Karpas-422 (cell line): ENCODE data around the gene SOX4. TPM values are rescaled to one million over a fixed set of nuclear protein-coding genes. Genes with fewer than 3 reads are reported as not detected.
"Not testable (repeated sequence)": the region's sequence is repeated elsewhere in the genome, so short reads cannot be mapped to it uniquely, and the experiment has no call there.

ENCODE experiments used
- DNase-seq: peaks from one replicate; pipeline ENCODE4 v3.0.0-alpha.2; 2015
- H2AFZ ChIP-seq: fragments of 200-600 bp; sonication (generic); 2 replicates; pipeline ENCODE4 v1.6.1; 2014; ENCODE audit warnings: antibody characterized with exemption, low read length, mixed read lengths
- H3K27ac ChIP-seq: fragments of 200-600 bp; sonication (generic); 2 replicates; pipeline ENCODE4 v1.5.1; 2014; ENCODE audit warnings: mild to moderate bottlenecking, low read length, moderate library complexity
- H3K27me3 ChIP-seq: fragments of 200-600 bp; sonication (generic); 2 replicates; pipeline ENCODE4 v1.6.1; 2014; ENCODE audit warnings: low read length, mixed read lengths
- H3K36me3 ChIP-seq: fragments of 200-600 bp; sonication (generic); 2 replicates; pipeline ENCODE4 v1.6.1; 2014; ENCODE audit warnings: low read length, mixed read lengths; ENCODE audit not compliant: insufficient read depth
- H3K4me1 ChIP-seq: fragments of 200-600 bp; sonication (generic); 2 replicates; pipeline ENCODE4 v1.6.1; 2014; ENCODE audit warnings: mild to moderate bottlenecking, low read length, mixed read lengths
- H3K4me2 ChIP-seq: fragments of 200-600 bp; sonication (generic); 2 replicates; pipeline ENCODE4 v1.6.1; 2014; ENCODE audit warnings: low read length, low read depth, mild to moderate bottlenecking; ENCODE audit not compliant: poor library complexity, severe bottlenecking
- H3K4me3 ChIP-seq: fragments of 200-600 bp; sonication (generic); 2 replicates; pipeline ENCODE4 v1.5.1; 2014; ENCODE audit warnings: mild to moderate bottlenecking, antibody characterized with exemption, low read length, mixed read lengths
- H3K79me2 ChIP-seq: fragments of 200-600 bp; sonication (generic); 2 replicates; pipeline ENCODE4 v1.6.1; 2014; ENCODE audit warnings: mild to moderate bottlenecking, low read length, mixed read lengths
- H3K9ac ChIP-seq: fragments of 200-600 bp; sonication (generic); 2 replicates; pipeline ENCODE4 v1.6.0; 2014; ENCODE audit warnings: low read length
- H3K9me2 ChIP-seq: fragments of 200-600 bp; sonication (generic), shearing (Covaris generic); replicated peaks from 2 replicates; pipeline ENCODE4 v1.6.0; 2014; ENCODE audit warnings: mild to moderate bottlenecking, low read length, moderate library complexity; ENCODE audit not compliant: insufficient read depth
- H3K9me3 ChIP-seq: fragments of 300-700, 200-600 bp; sonication (generic); 2 replicates; pipeline ENCODE4 v1.6.1; 2014; ENCODE audit warnings: low read length, mixed read lengths
- H4K20me1 ChIP-seq: fragments of 200-600 bp; sonication (generic); 2 replicates; pipeline ENCODE4 v1.6.1; 2014; ENCODE audit warnings: mild to moderate bottlenecking, antibody characterized with exemption, low read length, low read depth; ENCODE audit not compliant: insufficient read depth
- total RNA-seq: library from RNA; depleted of rRNA; stranded (reverse); fragments of >200 nt; shearing (Covaris generic); gene quantifications from 2 replicates; pipeline ENCODE4 v1.2.3, GENCODE V29; 2014; ENCODE audit warnings: low replicate concordance; rRNA removed

Gene SOX4
- total RNA-seq = 5.0 and 5.3 TPM in 2 replicates

- Histone ChIP-seq H3K9me3 (no peaks in the 10 kb centered on the region), H3K9me2 (no peaks in the 10 kb centered on the region), H3K4me2 (peak within 1 kb of the TSS; percentile 80), H3K9ac (peak within 1 kb of the TSS; percentile 83), H3K36me3 (no peaks in the 10 kb centered on the region), H3K4me1 (peaks cover 38% of the 10 kb centered on the region), H3K27me3 (no peaks in the 10 kb centered on the region), H2AFZ (peak within 1 kb of the TSS; percentile 99), H3K79me2 (0 out of 2 replicates have a peak, but pooled peaks cover 3% of the 10 kb centered on the region), H4K20me1 (peaks cover 7% of the 10 kb centered on the region; the same call in 1 of the 2 replicates), H3K4me3 (peak within 1 kb of the TSS; percentile 85), H3K27ac (peak within 1 kb of the TSS; percentile 55)
- peak; percentile 98 for DNase-seq
These were observed at the start of gene SOX4 for GRCh38 chr6:21593412-21593926. Gene SOX4 (plus strand): TSS chr6:21593751. CDS start chr6:21594535, 784 bp downstream.

- not testable (repeated sequence) for H3K4me2 ChIP-seq, H2AFZ ChIP-seq, H3K9me3 ChIP-seq, H4K20me1 ChIP-seq, H3K4me3 ChIP-seq, H3K79me2 ChIP-seq, H3K9ac ChIP-seq, H3K27ac ChIP-seq, DNase-seq, H3K9me2 ChIP-seq, H3K36me3 ChIP-seq, H3K27me3 ChIP-seq, H3K4me1 ChIP-seq
These were observed 41.3 kb upstream of the SOX4 start for GRCh38 chr6:21552286-21552685.

- H3K27me3 ChIP-seq = no peaks in the 10 kb centered on the region
- no peaks in the 10 kb centered on the region for H3K36me3 ChIP-seq
- H3K27ac ChIP-seq = no peak overlapping the region
- no peaks in the 10 kb centered on the region for H3K9me2 ChIP-seq
- H3K79me2 ChIP-seq = no peaks in the 10 kb centered on the region
- no peak overlapping the region for H3K9ac ChIP-seq
- H4K20me1 ChIP-seq = no peaks in the 10 kb centered on the region
- no peak overlapping the region for H2AFZ ChIP-seq
- DNase-seq = no peak
- no peak overlapping the region for H3K4me3 ChIP-seq
- no peaks in the 10 kb centered on the region for H3K9me3 ChIP-seq
- no peak overlapping the region for H3K4me2 ChIP-seq
- H3K4me1 ChIP-seq = no peaks in the 10 kb centered on the region
These were observed 39.3 kb upstream of the SOX4 start for GRCh38 chr6:21554286-21554685.

GRCh38 chr6:21555197-21555596, 38.4 kb upstream of the SOX4 start:
- H4K20me1 ChIP-seq = no peaks in the 10 kb centered on the region
- no peak for DNase-seq
- no peak overlapping the region for H2AFZ ChIP-seq

GRCh38 chr6:21556511-21556910, 37.0 kb upstream of the SOX4 start:
- Histone ChIP-seq H3K79me2 (no peaks in the 10 kb centered on the region), H4K20me1 (no peaks in the 10 kb centered on the region), H3K27me3 (no peaks in the 10 kb centered on the region), H3K9me3 (no peaks in the 10 kb centered on the region), H3K36me3 (no peaks in the 10 kb centered on the region), H3K4me2 (no peak overlapping the region), H3K4me1 (no peaks in the 10 kb centered on the region), H3K9me2 (no peaks in the 10 kb centered on the region), H3K27ac (no peak overlapping the region), H3K9ac (no peak overlapping the region), H2AFZ (no peak overlapping the region), H3K4me3 (no peak overlapping the region)
- no peak for DNase-seq

More at GRCh38 chr6:21555197-21555596, 38.4 kb upstream of the SOX4 start:
- H3K27ac ChIP-seq = no peak overlapping the region
- H3K27me3 ChIP-seq = no peaks in the 10 kb centered on the region
- no peaks in the 10 kb centered on the region for H3K9me3 ChIP-seq
- no peak overlapping the region for H3K9ac ChIP-seq
- H3K4me1 ChIP-seq = no peaks in the 10 kb centered on the region
- H3K4me2 ChIP-seq = no peak overlapping the region
- H3K4me3 ChIP-seq = no peak overlapping the region
- H3K79me2 ChIP-seq = no peaks in the 10 kb centered on the region
- H3K9me2 ChIP-seq = no peaks in the 10 kb centered on the region
- no peaks in the 10 kb centered on the region for H3K36me3 ChIP-seq

GRCh38 chr6:21556968-21557721, 36.4 kb upstream of the SOX4 start:
- no peak overlapping the region for H3K27ac ChIP-seq
- no peaks in the 10 kb centered on the region for H3K9me2 ChIP-seq
- no peaks in the 10 kb centered on the region for H3K79me2 ChIP-seq
- no peaks in the 10 kb centered on the region for H3K27me3 ChIP-seq
- H3K4me2 ChIP-seq = no peak overlapping the region
- H2AFZ ChIP-seq = no peak overlapping the region
- no peaks in the 10 kb centered on the region for H3K36me3 ChIP-seq
- no peak overlapping the region for H3K9ac ChIP-seq
- no peaks in the 10 kb centered on the region for H3K4me1 ChIP-seq
- no peak overlapping the region for H3K4me3 ChIP-seq
- no peaks in the 10 kb centered on the region for H4K20me1 ChIP-seq
- no peaks in the 10 kb centered on the region for H3K9me3 ChIP-seq
- DNase-seq = no peak

GRCh38 chr6:21559238-21559637, 34.3 kb upstream of the SOX4 start:
- no peak overlapping the region for H3K4me3 ChIP-seq
- no peaks in the 10 kb centered on the region for H3K4me1 ChIP-seq
- DNase-seq = no peak
- H3K4me2 ChIP-seq = no peak overlapping the region
- no peaks in the 10 kb centered on the region for H3K27me3 ChIP-seq
- no peaks in the 10 kb centered on the region for H3K9me2 ChIP-seq
- H4K20me1 ChIP-seq = no peaks in the 10 kb centered on the region
- H3K9ac ChIP-seq = no peak overlapping the region
- no peaks in the 10 kb centered on the region for H3K9me3 ChIP-seq
- no peaks in the 10 kb centered on the region for H3K79me2 ChIP-seq
- H2AFZ ChIP-seq = no peak overlapping the region
- no peaks in the 10 kb centered on the region for H3K36me3 ChIP-seq
- H3K27ac ChIP-seq = no peak overlapping the region

GRCh38 chr6:21560249-21560648, 33.3 kb upstream of the SOX4 start:
- Histone ChIP-seq H3K9me2 (no peaks in the 10 kb centered on the region), H4K20me1 (no peaks in the 10 kb centered on the region), H3K79me2 (no peaks in the 10 kb centered on the region), H3K4me1 (no peaks in the 10 kb centered on the region), H3K27ac (no peak overlapping the region), H3K9ac (no peak overlapping the region), H3K9me3 (no peaks in the 10 kb centered on the region), H3K4me2 (no peak overlapping the region), H3K36me3 (no peaks in the 10 kb centered on the region), H2AFZ (no peak overlapping the region), H3K27me3 (no peaks in the 10 kb centered on the region), H3K4me3 (no peak overlapping the region)
- DNase-seq = no peak
